D341Med (cell line): ENCODE measurements around the gene GABBR2.

ENCODE experiments used
- DNase-seq: peaks from one replicate; pipeline ENCODE4 v3.0.0; 2012; ENCODE audit warnings: low spot score

The GABBR2 gene

GRCh38 chr9:98634685-98635336, 73.9 kb downstream of the GABBR2 start:
- no peak for DNase-seq

GRCh38 chr9:98632839-98633238, 75.9 kb downstream of the GABBR2 start:
- DNase-seq = no peak

GRCh38 chr9:98627296-98627695, 81.4 kb downstream of the GABBR2 start:
- DNase-seq = no peak

- no peak for DNase-seq
Measured at GRCh38 chr9:98625728-98626127, 83.0 kb downstream of the GABBR2 start.

GRCh38 chr9:98619788-98620187, 88.9 kb downstream of the GABBR2 start:
- no peak for DNase-seq

- DNase-seq = no peak
Measured at GRCh38 chr9:98615633-98616032, 93.1 kb downstream of the GABBR2 start.

GRCh38 chr9:98614941-98615340, 93.8 kb downstream of the GABBR2 start:
- no peak for DNase-seq

- no peak for DNase-seq
Measured at GRCh38 chr9:98612061-98612752, 96.5 kb downstream of the GABBR2 start.

- no peak for DNase-seq
Measured at GRCh38 chr9:98611319-98611718, 97.4 kb downstream of the GABBR2 start.

- DNase-seq = no peak
Measured at GRCh38 chr9:98610711-98611110, 98.0 kb downstream of the GABBR2 start.

GRCh38 chr9:98610211-98610610, 98.5 kb downstream of the GABBR2 start:
- DNase-seq = no peak

GRCh38 chr9:98609646-98610045, 99.1 kb downstream of the GABBR2 start:
- DNase-seq = no peak

GRCh38 chr9:98607787-98608186, 100.9 kb downstream of the GABBR2 start:
- no peak for DNase-seq

GRCh38 chr9:98607152-98607551, 101.6 kb downstream of the GABBR2 start:
- DNase-seq = no peak

GRCh38 chr9:98606730-98607129, 102.0 kb downstream of the GABBR2 start:
- DNase-seq = no peak

- DNase-seq = no peak
Measured at GRCh38 chr9:98605116-98605515, 103.6 kb downstream of the GABBR2 start.

GRCh38 chr9:98603821-98604383, 104.8 kb downstream of the GABBR2 start:
- DNase-seq = no peak

GRCh38 chr9:98602839-98603500, 105.8 kb downstream of the GABBR2 start:
- DNase-seq = no peak

- no peak for DNase-seq
Measured at GRCh38 chr9:98600631-98601030, 108.1 kb downstream of the GABBR2 start.

GRCh38 chr9:98599566-98600216, 109.0 kb downstream of the GABBR2 start:
- DNase-seq = no peak

- no peak for DNase-seq
Measured at GRCh38 chr9:98598861-98599260, 109.9 kb downstream of the GABBR2 start.

GRCh38 chr9:98597236-98597771, 111.4 kb downstream of the GABBR2 start:
- DNase-seq = no peak
